HG02870 (cell line): Measurements from ENCODE around the gene EPHX1.
"Not testable (repeated sequence)": the region's sequence is repeated elsewhere in the genome, so short reads cannot be mapped to it uniquely, and the experiment has no call there.

Experiments
- ATAC-seq: cut with Tn5 transposase; IDR thresholded peaks from one replicate; pipeline ENCODE4 v1.9.1; 2021; ENCODE audit warnings: mild to moderate bottlenecking, moderate library complexity; ENCODE audit not compliant: unreplicated experiment

Gene EPHX1

GRCh38 chr1:225777058-225777582 is 32.8 kb upstream of the EPHX1 start:
- ATAC-seq = peak; percentile 7

- ATAC-seq = peak; percentile 98
Measured at GRCh38 chr1:225777583-225778336, 32.2 kb upstream of the EPHX1 start, which contains the start of gene SRP9. Gene SRP9 (plus strand): TSS chr1:225777826. CDS start chr1:225777941, 115 bp downstream.

GRCh38 chr1:225778337-225778669 is 31.6 kb upstream of the EPHX1 start:
- ATAC-seq = no peak

GRCh38 chr1:225779165-225779564 is 30.8 kb upstream of the EPHX1 start:
- not testable (repeated sequence) for ATAC-seq

- ATAC-seq = no peak
Measured at GRCh38 chr1:225780134-225780533, 29.8 kb upstream of the EPHX1 start.

GRCh38 chr1:225780630-225781029 is 29.3 kb upstream of the EPHX1 start:
- ATAC-seq = no peak

GRCh38 chr1:225789142-225789541 is 20.8 kb upstream of the EPHX1 start:
- not testable (repeated sequence) for ATAC-seq

GRCh38 chr1:225794954-225795353 is 15.0 kb upstream of the EPHX1 start:
- ATAC-seq = no peak

- ATAC-seq = not testable (repeated sequence)
Measured at GRCh38 chr1:225796097-225796496, 13.8 kb upstream of the EPHX1 start.

GRCh38 chr1:225801146-225801545 is 8.8 kb upstream of the EPHX1 start:
- not testable (repeated sequence) for ATAC-seq

GRCh38 chr1:225806249-225806648 is 3.7 kb upstream of the EPHX1 start:
- ATAC-seq = no peak

GRCh38 chr1:225806736-225807135 is 3.2 kb upstream of the EPHX1 start:
- ATAC-seq = not testable (repeated sequence)

GRCh38 chr1:225808136-225808535 is 1.8 kb upstream of the EPHX1 start:
- ATAC-seq = no peak

- ATAC-seq = not testable (repeated sequence)
Measured at GRCh38 chr1:225810579-225811538, 935 bp downstream of the EPHX1 start.

- ATAC-seq = no peak
Measured at GRCh38 chr1:225811622-225812487, 1.9 kb downstream of the EPHX1 start.

GRCh38 chr1:225812488-225813213 is 2.7 kb downstream of the EPHX1 start:
- no peak for ATAC-seq

GRCh38 chr1:225813214-225813964 is 3.5 kb downstream of the EPHX1 start:
- no peak for ATAC-seq

- ATAC-seq = no peak
Measured at GRCh38 chr1:225814381-225814780, 4.5 kb downstream of the EPHX1 start.

- not testable (repeated sequence) for ATAC-seq
Measured at GRCh38 chr1:225815090-225815489, 5.2 kb downstream of the EPHX1 start.
